Spleen (tissue), 11 donors: Measurements from ENCODE around the gene RAMP1. TPM values are rescaled to one million over a fixed set of nuclear protein-coding genes. Genes with fewer than 3 reads are reported as not detected.

Experiments used
- DNase-seq: peaks from one replicate; pipeline ENCODE4 v3.0.0-alpha.2; 2020
- H3K27ac ChIP-seq, 8 donors: fragments of 200-600 bp; sonication (generic) in 7 of 8; 1 replicate in 4 of 8; 2 replicates in 4 of 8; pipeline versions ENCODE4 v1.5.0 to v1.8.0; 2016 to 2021; ENCODE audit warnings: inconsistent platforms in 4 of 8, mild to moderate bottlenecking in 4 of 8, moderate library complexity in 1 of 8
- H3K27me3 ChIP-seq, 7 donors: fragments of 200-600 bp; sonication (generic) in 6 of 7; replicated peaks in 1 of 7; 1 replicate in 4 of 7; 2 replicates in 3 of 7; pipeline versions ENCODE4 v1.5.0 to v1.8.0; 2016 to 2021; ENCODE audit warnings: inconsistent platforms in 3 of 7, mild to moderate bottlenecking in 1 of 7
- H3K36me3 ChIP-seq, 6 donors: fragments of 200-600 bp; sonication (generic) in 5 of 6; 1 replicate in 4 of 6; 2 replicates in 2 of 6; pipeline versions ENCODE4 v1.5.0 to v1.8.0; 2016 to 2021; ENCODE audit warnings: inconsistent platforms in 2 of 6
- H3K4me1 ChIP-seq, 6 donors: fragments of 200-600 bp; sonication (generic) in 5 of 6; 1 replicate in 3 of 6; 2 replicates in 3 of 6; pipeline versions ENCODE4 v1.5.0 to v1.8.0; 2016 to 2021; ENCODE audit warnings: inconsistent platforms in 3 of 6
- H3K4me3 ChIP-seq, 8 donors: fragments of 200-600 bp; sonication (generic) in 7 of 8; 1 replicate in 4 of 8; 2 replicates in 4 of 8; pipeline versions ENCODE4 v1.5.0 to v1.8.0; 2016 to 2021; ENCODE audit warnings: inconsistent platforms in 4 of 8, mild to moderate bottlenecking in 4 of 8, moderate library complexity in 2 of 8
- H3K9me3 ChIP-seq, 8 donors: fragments of 200-600 bp; sonication (generic) in 7 of 8; 1 replicate in 4 of 8; 2 replicates in 4 of 8; pipeline versions ENCODE4 v1.5.0 to v1.8.0; 2016 to 2021; ENCODE audit warnings: inconsistent platforms in 4 of 8
- CTCF ChIP-seq, 11 experiments: fragments of 200-600 bp in 7 of 11; fragments of 450-650 bp in 4 of 11; sonication (generic) in 4 of 11; IDR thresholded peaks in 8 of 11; conservative IDR thresholded peaks in 3 of 11; 1 replicate in 7 of 11; 2 replicates in 4 of 11; pipeline versions ENCODE4 v1.4.0 to v1.8.0; 2016 to 2021; ENCODE audit warnings: antibody characterized with exemption in 11 of 11, inconsistent platforms in 4 of 11, mild to moderate bottlenecking in 1 of 11
- POLR2A ChIP-seq, 3 donors: fragments of 450-650 bp; IDR thresholded peaks; one replicate each; pipeline ENCODE4 v1.5.1; 2017; ENCODE audit warnings: antibody characterized with exemption in 3 of 3, mild to moderate bottlenecking in 1 of 3
- POLR2AphosphoS5 ChIP-seq, 3 donors: sonication (generic); formaldehyde crosslinking; IDR thresholded peaks; one replicate each; pipeline ENCODE4 v1.5.1; 2017; ENCODE audit warnings: antibody characterized with exemption in 3 of 3
- WGBS, 5 donors: extraction: QIAGEN DNeasy Blood & Tissue Kit in 3 of 5; methylation state at CpG; one replicate each; pipeline versions ENCODE4 v1.1.5 to v1.1.7; 2013 to 2018; 5-methylcytosine and 5-hydroxymethylcytosine counted together
- intact Hi-C: fragments of 100-400 bp; cut with DNase I; formaldehyde crosslinking; loops from one replicate; pipeline ENCODE4 v1.15.0; 2023; ENCODE audit warnings: low total_unique reads
- polyA plus RNA-seq, 3 donors: library from polyadenylated mRNA; stranded (reverse); fragments of 200-250 nt; gene quantifications; one replicate each; pipeline ENCODE4 v1.2.1, GENCODE V29; 2013
- total RNA-seq, 7 donors: library from RNA; depleted of rRNA in 3 of 7; stranded (reverse); fragments of >200 nt in 3 of 7; fragmentation: NEBNext Ultra II Directional in 4 of 7; extraction: Animal tissue kit (Norgen Biotek cat#: 25700) in 4 of 7; gene quantifications; one replicate each; pipeline versions ENCODE4 v1.1.0 to v1.2.1, GENCODE V29; 2016 to 2021
- donor health status: healthy with polysubstance abuse.
- donor health status: DM: no; HTN: no; CAD: no; lungs with moderate emphysema.
- donor health status: DM: no; HTN: no; CAD: no.
- donor health status: Bipolar disorder and iron deficiency.
- donor health status: healthy.
- donor health status: DM: no; HTN: no; CAD: no.
- donor health status: DM: yes; HTN: yes; CAD: no.

RAMP1 gene
- total and polyA plus RNA-seq, 10 donors = 4.5 to 44.5 (median 9.5) TPM

- H3K4me3 ChIP-seq = no peak overlapping the region
- H3K27me3 ChIP-seq = peaks cover 0 to 55% (median 10%) of the 10 kb centered on the region in 7 donors
- no peak for TF ChIP-seq CTCF (IDR thresholded peaks at IDR 0.05 in 8 of 11, conservative IDR thresholded peaks at IDR 0.05 in 3 of 11)
- TF ChIP-seq POLR2A (IDR thresholded peaks at IDR 0.05) = no peak
- TF ChIP-seq POLR2AphosphoS5 (IDR thresholded peaks at IDR 0.05) = no peak
- no peaks in the 10 kb centered on the region for H3K36me3 ChIP-seq
- H3K4me1 ChIP-seq = peaks cover 0 to 24% (median 12%) of the 10 kb centered on the region in 6 donors
- 74 to 91% (median 83%) methylated on average over 10 of the region's 10 CpGs for WGBS, 5 donors
- DNase-seq = no peak
- intact Hi-C loops = no loop called here
- no peak overlapping the region for H3K27ac ChIP-seq
- H3K9me3 ChIP-seq = no peaks in the 10 kb centered on the region
These were observed 5.1 kb downstream of the RAMP1 start for GRCh38 chr2:237864444-237864931.

DNA sequence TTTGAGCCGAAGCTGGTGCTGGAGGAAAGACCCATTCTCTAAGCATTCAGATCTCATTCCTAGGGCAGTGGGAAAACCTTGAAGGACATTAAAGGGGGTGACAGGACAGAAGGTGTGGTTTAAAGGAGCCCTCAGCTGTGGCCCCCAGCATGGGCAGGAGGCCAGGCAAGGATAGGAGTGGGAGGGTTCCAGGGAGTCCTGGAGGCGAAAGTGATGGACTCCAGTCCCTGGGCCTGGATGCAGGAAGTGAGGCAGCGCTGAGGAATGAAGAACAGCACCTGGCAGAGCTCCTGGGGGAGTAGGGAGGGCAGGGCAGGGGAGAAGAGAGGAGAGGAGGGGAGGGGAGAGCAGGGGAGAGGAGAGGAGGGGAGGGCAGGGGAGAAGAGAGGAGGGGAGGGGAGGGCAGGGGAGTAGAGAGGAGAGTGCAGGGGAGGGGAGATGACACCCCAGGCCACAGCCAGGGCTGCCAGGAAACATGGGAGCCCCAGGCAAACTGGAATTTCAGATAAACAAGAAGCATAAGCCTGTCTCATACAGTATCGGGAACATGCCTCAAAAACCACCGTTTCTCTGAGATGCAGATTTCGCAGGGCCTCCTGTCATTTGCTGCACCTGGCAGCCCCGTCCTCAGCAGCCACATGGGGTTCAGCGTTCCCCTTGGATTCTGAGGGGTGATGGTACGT lies 5.7 kb downstream of the RAMP1 start:
- no peaks in the 10 kb centered on the region for H3K9me3 ChIP-seq
- H3K27ac ChIP-seq = no peak overlapping the region
- H3K4me1 ChIP-seq = peaks cover 0 to 18% (median 7%) of the 10 kb centered on the region in 6 donors
- H3K36me3 ChIP-seq = no peaks in the 10 kb centered on the region
- peaks cover 0 to 55% (median 5%) of the 10 kb centered on the region in 7 donors for H3K27me3 ChIP-seq
- TF ChIP-seq POLR2A (IDR thresholded peaks at IDR 0.05) (no peak), CTCF (IDR thresholded peaks at IDR 0.05 in 8 of 11, conservative IDR thresholded peaks at IDR 0.05 in 3 of 11) (no peak), POLR2AphosphoS5 (IDR thresholded peaks at IDR 0.05) (no peak)
- no peak overlapping the region for H3K4me3 ChIP-seq
- no peak for DNase-seq
- intact Hi-C loops = no loop called here
- WGBS, 5 donors = 75 to 84% (median 80%) methylated on average over 9 of the region's 9 CpGs

DNA sequence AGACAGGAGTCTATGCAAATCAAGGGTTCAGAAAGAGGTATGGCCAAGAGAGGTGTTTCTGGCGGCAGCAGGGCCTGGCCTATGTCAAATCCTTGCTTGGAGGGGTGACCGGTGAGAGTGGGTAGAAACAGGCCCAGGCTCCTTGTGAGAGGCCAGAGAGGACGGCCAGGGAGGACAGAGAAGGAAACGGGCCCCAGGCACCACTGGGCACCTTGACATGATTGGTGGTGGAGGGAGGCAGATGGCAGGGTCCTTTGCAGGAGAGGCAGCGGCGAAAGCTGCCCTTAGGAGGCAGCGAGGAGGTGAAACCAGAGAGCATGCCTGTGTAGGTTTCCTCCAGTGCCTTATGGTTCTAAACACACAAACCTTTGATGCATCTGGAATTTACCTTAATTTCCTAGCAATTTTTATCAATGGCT lies 6.2 kb downstream of the RAMP1 start:
- intact Hi-C loops = no loop called here
- TF ChIP-seq POLR2A (IDR thresholded peaks at IDR 0.05) (no peak), CTCF (IDR thresholded peaks at IDR 0.05 in 8 of 11, conservative IDR thresholded peaks at IDR 0.05 in 3 of 11) (no peak), POLR2AphosphoS5 (IDR thresholded peaks at IDR 0.05) (no peak)
- peaks cover 0 to 55% (median under 1%) of the 10 kb centered on the region in 7 donors for H3K27me3 ChIP-seq
- no peak overlapping the region for H3K4me3 ChIP-seq
- peaks cover 0 to 13% (median 1%) of the 10 kb centered on the region in 6 donors for H3K4me1 ChIP-seq
- no peaks in the 10 kb centered on the region for H3K9me3 ChIP-seq
- no peaks in the 10 kb centered on the region for H3K36me3 ChIP-seq
- no peak overlapping the region for H3K27ac ChIP-seq
- WGBS, 5 donors = 84 to 92% (median 89%) methylated on average over 7 of the region's 7 CpGs
- peak; percentile 62 for DNase-seq

DNA sequence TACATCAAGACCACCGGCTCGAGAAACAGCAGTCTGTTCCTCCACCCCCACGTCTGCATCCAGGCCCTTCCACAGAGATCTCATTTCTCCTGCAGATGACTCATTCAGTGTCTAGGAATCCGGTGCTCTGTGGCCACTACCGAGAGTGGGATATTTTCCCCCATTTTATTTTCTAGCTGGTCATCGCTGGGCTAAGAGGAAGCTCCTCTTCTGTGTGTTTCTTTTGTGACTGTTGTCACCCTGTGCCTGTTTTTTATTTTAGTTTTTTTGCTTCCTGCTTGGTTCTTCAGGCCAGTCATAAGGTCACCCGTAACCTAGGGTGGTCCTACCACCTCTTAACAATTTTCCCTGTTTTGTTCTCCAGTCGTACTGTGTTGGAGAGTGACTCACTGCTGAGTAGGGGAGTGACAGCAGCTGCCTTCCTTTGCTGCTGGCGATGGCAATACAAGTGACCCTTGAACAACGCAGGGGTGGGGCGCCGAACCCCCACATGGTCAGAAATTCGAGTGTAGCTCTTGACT lies 6.7 kb downstream of the RAMP1 start:
- H3K4me3 ChIP-seq = no peak overlapping the region
- peak; percentile 41 for DNase-seq
- H3K27ac ChIP-seq = no peak overlapping the region
- no peaks in the 10 kb centered on the region for H3K9me3 ChIP-seq
- H3K4me1 ChIP-seq = peaks cover 0 to 10% (median 0%) of the 10 kb centered on the region in 6 donors
- peaks cover 0 to 55% (median 0%) of the 10 kb centered on the region in 7 donors for H3K27me3 ChIP-seq
- no peak for TF ChIP-seq CTCF (IDR thresholded peaks at IDR 0.05 in 8 of 11, conservative IDR thresholded peaks at IDR 0.05 in 3 of 11)
- no peak for TF ChIP-seq POLR2AphosphoS5 (IDR thresholded peaks at IDR 0.05)
- TF ChIP-seq POLR2A (IDR thresholded peaks at IDR 0.05) = no peak
- intact Hi-C loops = no loop called here
- H3K36me3 ChIP-seq = no peaks in the 10 kb centered on the region
- 69 to 83% (median 79%) methylated on average over 13 of the region's 13 CpGs for WGBS, 5 donors
